Measurements from ENCODE around the gene ZCCHC8. TPM values are rescaled to one million over a fixed set of nuclear protein-coding genes. Genes with fewer than 3 reads are reported as not detected.

ZCCHC8 gene
- total and polyA plus RNA-seq, 2 of the 8 experiments (the other 6 are each of a cell fraction or from before 2014, with no cell fraction given), result 13.8 to 28.9 TPM

DNA sequence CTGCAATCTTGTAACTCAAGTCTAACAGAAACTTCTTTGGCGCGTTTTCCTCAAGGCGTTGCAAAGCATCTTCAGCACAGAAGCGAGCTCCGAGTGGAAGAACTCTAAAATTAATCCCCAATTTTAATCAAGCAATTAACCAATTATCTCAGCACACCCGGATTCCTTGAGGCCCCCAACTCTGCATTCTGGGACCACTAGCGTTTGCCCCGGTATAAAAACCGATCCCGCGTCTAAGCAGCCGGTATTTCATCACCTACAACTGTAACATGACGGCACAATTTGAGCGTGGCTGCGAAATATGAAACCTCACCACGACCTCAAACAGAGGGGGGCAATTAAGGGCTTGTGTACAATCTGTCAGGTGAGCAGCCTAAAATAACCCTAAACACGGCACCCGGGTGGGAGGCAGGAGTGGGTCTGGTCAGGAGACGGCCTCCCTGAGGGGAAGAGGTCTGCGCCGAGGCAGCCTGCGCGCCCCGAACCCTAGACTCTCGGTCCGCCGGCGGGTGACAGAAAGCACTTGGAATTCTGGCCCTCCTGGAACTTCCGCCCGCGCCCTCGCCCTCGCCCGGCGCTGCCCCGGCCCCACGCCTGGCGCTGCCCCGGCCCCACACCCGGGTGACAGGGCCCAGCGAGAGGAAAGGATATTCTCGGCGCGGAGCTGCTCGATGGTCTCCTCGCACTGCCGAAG lies 594 bp downstream of the ZCCHC8 start (continued):
- TF ChIP-seq, protein P1, sequence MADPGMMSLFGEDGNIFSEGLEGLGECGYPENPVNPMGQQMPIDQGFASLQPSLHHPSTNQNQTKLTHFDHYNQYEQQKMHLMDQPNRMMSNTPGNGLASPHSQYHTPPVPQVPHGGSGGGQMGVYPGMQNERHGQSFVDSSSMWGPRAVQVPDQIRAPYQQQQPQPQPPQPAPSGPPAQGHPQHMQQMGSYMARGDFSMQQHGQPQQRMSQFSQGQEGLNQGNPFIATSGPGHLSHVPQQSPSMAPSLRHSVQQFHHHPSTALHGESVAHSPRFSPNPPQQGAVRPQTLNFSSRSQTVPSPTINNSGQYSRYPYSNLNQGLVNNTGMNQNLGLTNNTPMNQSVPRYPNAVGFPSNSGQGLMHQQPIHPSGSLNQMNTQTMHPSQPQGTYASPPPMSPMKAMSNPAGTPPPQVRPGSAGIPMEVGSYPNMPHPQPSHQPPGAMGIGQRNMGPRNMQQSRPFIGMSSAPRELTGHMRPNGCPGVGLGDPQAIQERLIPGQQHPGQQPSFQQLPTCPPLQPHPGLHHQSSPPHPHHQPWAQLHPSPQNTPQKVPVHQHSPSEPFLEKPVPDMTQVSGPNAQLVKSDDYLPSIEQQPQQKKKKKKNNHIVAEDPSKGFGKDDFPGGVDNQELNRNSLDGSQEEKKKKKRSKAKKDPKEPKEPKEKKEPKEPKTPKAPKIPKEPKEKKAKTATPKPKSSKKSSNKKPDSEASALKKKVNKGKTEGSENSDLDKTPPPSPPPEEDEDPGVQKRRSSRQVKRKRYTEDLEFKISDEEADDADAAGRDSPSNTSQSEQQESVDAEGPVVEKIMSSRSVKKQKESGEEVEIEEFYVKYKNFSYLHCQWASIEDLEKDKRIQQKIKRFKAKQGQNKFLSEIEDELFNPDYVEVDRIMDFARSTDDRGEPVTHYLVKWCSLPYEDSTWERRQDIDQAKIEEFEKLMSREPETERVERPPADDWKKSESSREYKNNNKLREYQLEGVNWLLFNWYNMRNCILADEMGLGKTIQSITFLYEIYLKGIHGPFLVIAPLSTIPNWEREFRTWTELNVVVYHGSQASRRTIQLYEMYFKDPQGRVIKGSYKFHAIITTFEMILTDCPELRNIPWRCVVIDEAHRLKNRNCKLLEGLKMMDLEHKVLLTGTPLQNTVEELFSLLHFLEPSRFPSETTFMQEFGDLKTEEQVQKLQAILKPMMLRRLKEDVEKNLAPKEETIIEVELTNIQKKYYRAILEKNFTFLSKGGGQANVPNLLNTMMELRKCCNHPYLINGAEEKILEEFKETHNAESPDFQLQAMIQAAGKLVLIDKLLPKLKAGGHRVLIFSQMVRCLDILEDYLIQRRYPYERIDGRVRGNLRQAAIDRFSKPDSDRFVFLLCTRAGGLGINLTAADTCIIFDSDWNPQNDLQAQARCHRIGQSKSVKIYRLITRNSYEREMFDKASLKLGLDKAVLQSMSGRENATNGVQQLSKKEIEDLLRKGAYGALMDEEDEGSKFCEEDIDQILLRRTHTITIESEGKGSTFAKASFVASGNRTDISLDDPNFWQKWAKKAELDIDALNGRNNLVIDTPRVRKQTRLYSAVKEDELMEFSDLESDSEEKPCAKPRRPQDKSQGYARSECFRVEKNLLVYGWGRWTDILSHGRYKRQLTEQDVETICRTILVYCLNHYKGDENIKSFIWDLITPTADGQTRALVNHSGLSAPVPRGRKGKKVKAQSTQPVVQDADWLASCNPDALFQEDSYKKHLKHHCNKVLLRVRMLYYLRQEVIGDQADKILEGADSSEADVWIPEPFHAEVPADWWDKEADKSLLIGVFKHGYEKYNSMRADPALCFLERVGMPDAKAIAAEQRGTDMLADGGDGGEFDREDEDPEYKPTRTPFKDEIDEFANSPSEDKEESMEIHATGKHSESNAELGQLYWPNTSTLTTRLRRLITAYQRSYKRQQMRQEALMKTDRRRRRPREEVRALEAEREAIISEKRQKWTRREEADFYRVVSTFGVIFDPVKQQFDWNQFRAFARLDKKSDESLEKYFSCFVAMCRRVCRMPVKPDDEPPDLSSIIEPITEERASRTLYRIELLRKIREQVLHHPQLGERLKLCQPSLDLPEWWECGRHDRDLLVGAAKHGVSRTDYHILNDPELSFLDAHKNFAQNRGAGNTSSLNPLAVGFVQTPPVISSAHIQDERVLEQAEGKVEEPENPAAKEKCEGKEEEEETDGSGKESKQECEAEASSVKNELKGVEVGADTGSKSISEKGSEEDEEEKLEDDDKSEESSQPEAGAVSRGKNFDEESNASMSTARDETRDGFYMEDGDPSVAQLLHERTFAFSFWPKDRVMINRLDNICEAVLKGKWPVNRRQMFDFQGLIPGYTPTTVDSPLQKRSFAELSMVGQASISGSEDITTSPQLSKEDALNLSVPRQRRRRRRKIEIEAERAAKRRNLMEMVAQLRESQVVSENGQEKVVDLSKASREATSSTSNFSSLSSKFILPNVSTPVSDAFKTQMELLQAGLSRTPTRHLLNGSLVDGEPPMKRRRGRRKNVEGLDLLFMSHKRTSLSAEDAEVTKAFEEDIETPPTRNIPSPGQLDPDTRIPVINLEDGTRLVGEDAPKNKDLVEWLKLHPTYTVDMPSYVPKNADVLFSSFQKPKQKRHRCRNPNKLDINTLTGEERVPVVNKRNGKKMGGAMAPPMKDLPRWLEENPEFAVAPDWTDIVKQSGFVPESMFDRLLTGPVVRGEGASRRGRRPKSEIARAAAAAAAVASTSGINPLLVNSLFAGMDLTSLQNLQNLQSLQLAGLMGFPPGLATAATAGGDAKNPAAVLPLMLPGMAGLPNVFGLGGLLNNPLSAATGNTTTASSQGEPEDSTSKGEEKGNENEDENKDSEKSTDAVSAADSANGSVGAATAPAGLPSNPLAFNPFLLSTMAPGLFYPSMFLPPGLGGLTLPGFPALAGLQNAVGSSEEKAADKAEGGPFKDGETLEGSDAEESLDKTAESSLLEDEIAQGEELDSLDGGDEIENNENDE (IDR thresholded peaks at IDR 0.05; ENCODE audit: insufficient replicate concordance, low read length), result no peak
- TF ChIP-seq CEBPB (IDR thresholded peaks at IDR 0.05; ENCODE audit: low read depth, low read length) (peak; percentile 75), BRCA1 (IDR thresholded peaks at IDR 0.05; ENCODE audit: low read depth, low read length) (no peak), SIRT6 (IDR thresholded peaks at IDR 0.05; ENCODE audit: low read length) (no peak), BACH1 (IDR thresholded peaks at IDR 0.05; ENCODE audit: low read length) (peak; percentile 31; the same call in 1 of the 2 replicates), ASH2L (IDR thresholded peaks at IDR 0.05; ENCODE audit: low read length) (peak; percentile 71), POLR2AphosphoS5 (IDR thresholded peaks at IDR 0.05; ENCODE audit: low read depth, low read length) (0 out of 2 replicates have a peak, but pooled peaks have one; percentile 41), GTF2F1 (IDR thresholded peaks at IDR 0.05; ENCODE audit: borderline replicate concordance, low read depth, low read length) (no peak), KDM4A (IDR thresholded peaks at IDR 0.05; ENCODE audit: low read depth, low read length, severe bottlenecking) (peak; percentile 19), CTBP2 (IDR thresholded peaks at IDR 0.05; ENCODE audit: borderline replicate concordance, insufficient read depth, insufficient read length, low read length) (peak; percentile 4)
- TF ChIP-seq, protein P2, sequence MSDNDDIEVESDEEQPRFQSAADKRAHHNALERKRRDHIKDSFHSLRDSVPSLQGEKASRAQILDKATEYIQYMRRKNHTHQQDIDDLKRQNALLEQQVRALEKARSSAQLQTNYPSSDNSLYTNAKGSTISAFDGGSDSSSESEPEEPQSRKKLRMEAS (IDR thresholded peaks at IDR 0.05), result 0 out of 2 replicates have a peak, but pooled peaks have one; percentile 16

Measured in H1 (cell line).